Right cardiac atrium (tissue), 5 donors: Measurements from ENCODE around the gene ZBTB9. TPM values are rescaled to one million over a fixed set of nuclear protein-coding genes. Genes with fewer than 3 reads are reported as not detected.

Experiments used
- ATAC-seq, 2 donors: fragments of 200-7000 bp; cut with Tn5 transposase; one replicate each; pipeline versions ENCODE4 v1.8.0 to v1.9.1; 2020; ENCODE audit warnings: moderate library complexity in 2 of 2, mild to moderate bottlenecking in 1 of 2
- DNase-seq, 3 donors: peaks; one replicate each; pipeline ENCODE4 v3.0.0-alpha.2; 2020
- H3K27ac ChIP-seq: one replicate; pipeline ENCODE4 v1.5.1; 2013; ENCODE audit warnings: mild to moderate bottlenecking, low read length, control low read depth, moderate library complexity
- H3K27me3 ChIP-seq: one replicate; pipeline ENCODE4 v1.6.1; 2013; ENCODE audit not compliant: control insufficient read depth, insufficient read depth
- H3K4me1 ChIP-seq: one replicate; pipeline ENCODE4 v1.6.1; 2013; ENCODE audit warnings: low read length; ENCODE audit not compliant: control insufficient read depth, insufficient read depth
- H3K4me3 ChIP-seq: one replicate; pipeline ENCODE4 v1.5.1; 2013; ENCODE audit warnings: low read length, control low read depth
- H3K9me3 ChIP-seq: one replicate; pipeline ENCODE4 v1.6.1; 2013; ENCODE audit warnings: low read length; ENCODE audit not compliant: control insufficient read depth
- WGBS: extraction: QIAGEN DNeasy Blood & Tissue Kit; methylation state at CpG from one replicate; pipeline ENCODE4 v1.1.7; 2013; 5-methylcytosine and 5-hydroxymethylcytosine counted together
- intact Hi-C, 4 donors: fragments of 100-400 bp; cut with DNase I; formaldehyde crosslinking; loops; one replicate each; pipeline versions ENCODE4 v1.11.0 to v1.14.0; 2022 to 2023
- polyA plus RNA-seq: library from polyadenylated mRNA; stranded (reverse); fragments of 200-250 nt; gene quantifications from one replicate; pipeline ENCODE4 v1.2.3, GENCODE V29; 2013
- total RNA-seq, 4 donors: library from RNA; stranded (reverse); fragmentation: NEBNext Ultra II Directional; extraction: Animal tissue kit (Norgen Biotek cat#: 25700); gene quantifications; one replicate each; pipeline ENCODE4 v1.2.1, GENCODE V29; 2021
- donor health status: healthy with polysubstance abuse.
- donor health status: DM: no; HTN: yes; CAD: no.
- donor health status: DM: no; HTN: no; CAD: no.
- donor health status: DM: no; HTN: yes; CAD: no; lungs with severe emphysema.
- donor health status: DM: yes; HTN: yes; CAD: no.

Gene ZBTB9
- total and polyA plus RNA-seq, 5 donors = 2.8 to 4.9 (median 4.2) TPM

- no peak for ATAC-seq
- Histone ChIP-seq H3K27me3 (no peaks in the 10 kb centered on the region), H3K9me3 (no peaks in the 10 kb centered on the region), H3K4me3 (no peak overlapping the region), H3K27ac (no peak overlapping the region), H3K4me1 (peaks cover 4% of the 10 kb centered on the region)
- intact Hi-C loops = no loop called here
- DNase-seq = no peak
- 81% methylated on average over 14 of the region's 14 CpGs for WGBS
Measured at GRCh38 chr6:33413241-33414120, 40.9 kb upstream of the ZBTB9 start.

- no peak overlapping the region for H3K27ac ChIP-seq
- DNase-seq (no peak), ATAC-seq (no peak)
- H3K9me3 ChIP-seq = no peaks in the 10 kb centered on the region
- peaks cover 9% of the 10 kb centered on the region for H3K4me1 ChIP-seq
- H3K4me3 ChIP-seq = no peak overlapping the region
- intact Hi-C loops = no loop called here
- no peaks in the 10 kb centered on the region for H3K27me3 ChIP-seq
- 68% methylated on average over 12 of the region's 12 CpGs for WGBS
Measured at GRCh38 chr6:33414592-33415271, 39.6 kb upstream of the ZBTB9 start.

- 69% methylated on average over 9 of the region's 9 CpGs for WGBS
- DNase-seq (no peak), ATAC-seq (no peak)
- Histone ChIP-seq H3K9me3 (no peaks in the 10 kb centered on the region), H3K27ac (no peak overlapping the region), H3K27me3 (no peaks in the 10 kb centered on the region), H3K4me3 (no peak overlapping the region), H3K4me1 (peaks cover 9% of the 10 kb centered on the region)
- intact Hi-C loops = no loop called here
Measured at GRCh38 chr6:33415831-33416230, 38.5 kb upstream of the ZBTB9 start.

- WGBS = 53% methylated on average over 12 of the region's 12 CpGs
- no peaks in the 10 kb centered on the region for H3K9me3 ChIP-seq
- peaks cover 9% of the 10 kb centered on the region for H3K4me1 ChIP-seq
- intact Hi-C loops = no loop called here
- H3K27me3 ChIP-seq = no peaks in the 10 kb centered on the region
- H3K27ac ChIP-seq = no peak overlapping the region
- peak overlapping the region; percentile 69 for H3K4me3 ChIP-seq
- no peak for DNase-seq
- no peak for ATAC-seq
Measured at GRCh38 chr6:33416386-33417127, 37.8 kb upstream of the ZBTB9 start.

- peaks cover 9% of the 10 kb centered on the region for H3K4me1 ChIP-seq
- intact Hi-C loops = no loop called here
- 3% methylated on average over 25 of the region's 25 CpGs for WGBS
- no peak for DNase-seq
- peak overlapping the region; percentile 71 for H3K27ac ChIP-seq
- H3K4me3 ChIP-seq = peak overlapping the region; percentile 69
- no peak for ATAC-seq
- H3K9me3 ChIP-seq = no peaks in the 10 kb centered on the region
- H3K27me3 ChIP-seq = no peaks in the 10 kb centered on the region
Measured at GRCh38 chr6:33417128-33417902, 37.1 kb upstream of the ZBTB9 start.

GRCh38 chr6:33417903-33418689 lies 36.3 kb upstream of the ZBTB9 start, which contains the start of gene CUTA:
Gene CUTA (minus strand): TSS chr6:33418107. CDS start chr6:33418000, 107 bp downstream.
- intact Hi-C loops = no loop called here
- H3K4me1 ChIP-seq = peaks cover 9% of the 10 kb centered on the region
- no peaks in the 10 kb centered on the region for H3K9me3 ChIP-seq
- peak within 1 kb of the TSS; percentile 69 for H3K4me3 ChIP-seq
- peak within 1 kb of the TSS; percentile 96 for H3K27ac ChIP-seq
- DNase-seq = peak; percentile 100
- peak; percentile 95 for ATAC-seq
- H3K27me3 ChIP-seq = no peaks in the 10 kb centered on the region
- under 1% methylated on average over 51 of the region's 51 CpGs for WGBS

- Histone ChIP-seq H3K4me1 (peaks cover 9% of the 10 kb centered on the region), H3K27me3 (no peaks in the 10 kb centered on the region), H3K27ac (peak overlapping the region; percentile 96), H3K4me3 (peak overlapping the region; percentile 37), H3K9me3 (no peaks in the 10 kb centered on the region)
- DNase-seq = no peak
- WGBS = 37% methylated on average over 8 of the region's 8 CpGs
- intact Hi-C loops = no loop called here
- ATAC-seq = no peak
Measured at GRCh38 chr6:33418690-33419291, 35.6 kb upstream of the ZBTB9 start.

- Histone ChIP-seq H3K4me1 (peaks cover 15% of the 10 kb centered on the region), H3K27me3 (no peaks in the 10 kb centered on the region), H3K9me3 (no peaks in the 10 kb centered on the region), H3K27ac (peak within 1 kb of the TSS; percentile 96), H3K4me3 (peak within 1 kb of the TSS; percentile 59)
- DNase-seq (peak; percentile 74 to 91 (median 90)), ATAC-seq (peak; percentile 4 to 23)
- WGBS = 4% methylated on average over 22 of the region's 22 CpGs
- intact Hi-C loops = loop anchor here in 1 of 4 donors (10.0 kb wide), 1 partner anchor 155 kb away; no protein-coding TSS in a partner anchor
Measured at GRCh38 chr6:33419580-33420490, 34.5 kb upstream of the ZBTB9 start, which contains the start of gene SYNGAP1. Gene SYNGAP1 (plus strand): TSS chr6:33420065. CDS start chr6:33420265, 200 bp downstream.
